H1 (cell line): ENCODE measurements around the gene INSYN2A. TPM values are rescaled to one million over a fixed set of nuclear protein-coding genes. Genes with fewer than 3 reads are reported as not detected.

Source experiments
- JUN ChIP-seq: IDR thresholded peaks from 2 replicates; pipeline ENCODE4 v1.6.1; 2011; ENCODE audit warnings: low read depth, mild to moderate bottlenecking, improper control_type of control experiment, low read length
- RNF2 ChIP-seq: fragments of 200-900, 300-1000 bp; sonication (generic); IDR thresholded peaks from 2 replicates; pipeline ENCODE4 v1.7.1; 2016; ENCODE audit warnings: borderline replicate concordance, low read depth, mild to moderate bottlenecking, antibody characterized with exemption, low read length; ENCODE audit not compliant: poor library complexity, severe bottlenecking; ENCODE audit errors: missing control alignments
- polyA plus RNA-seq, 7 experiments: library from polyadenylated mRNA; depleted of rRNA in 3 of 7; stranded (reverse) in 5 of 7; unstranded in 2 of 7; fragments of >200 nt in 5 of 7; fragments of 200-250 nt in 2 of 7; gene quantifications; 1 replicate in 5 of 7; 2 replicates in 1 of 7; 4 replicates in 1 of 7; pipeline versions ENCODE4 v1.2.1 to v1.2.3, GENCODE V29; 2011 to 2013; ENCODE audit warnings: missing spikeins in 2 of 7, mixed read lengths in 2 of 7
- total RNA-seq: library from RNA; stranded (reverse); fragmentation: NEBNext Ultra II Directional; extraction: Animal tissue kit (Norgen Biotek cat#: 25700); gene quantifications from 2 replicates; pipeline ENCODE4 v1.2.1, GENCODE V29; 2021
- TF ChIP-seq, protein P1 (sequence below): IDR thresholded peaks from 2 replicates; pipeline ENCODE4 v1.6.1; 2011; ENCODE audit warnings: low read length, improper control_type of control experiment

Gene INSYN2A
- total and polyA plus RNA-seq, 2 of the 8 experiments (the other 6 are each of a cell fraction or from before 2014, with no cell fraction given) = 0.11 to 0.19 TPM

DNA sequence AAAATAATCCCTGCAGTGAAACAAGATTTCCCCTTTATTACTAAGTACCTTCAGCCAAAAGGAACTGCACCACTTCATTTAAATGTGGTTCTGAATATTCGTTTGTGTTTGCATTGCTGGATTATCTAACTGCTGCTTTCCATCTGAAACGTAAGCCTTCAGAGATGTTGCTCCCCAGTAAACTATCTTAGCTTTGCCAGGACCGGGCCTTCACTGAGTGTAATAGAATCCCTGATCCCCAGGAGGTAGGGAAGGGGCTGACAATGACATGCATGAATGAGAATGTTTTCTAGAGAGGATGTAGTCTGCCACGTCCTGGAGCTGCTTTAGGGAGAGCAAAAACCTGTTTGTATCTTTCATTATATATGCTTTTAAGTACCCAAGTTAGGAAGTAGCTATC, 19.5 kb upstream of the INSYN2A start (continued):
- TF ChIP-seq, protein P1, sequence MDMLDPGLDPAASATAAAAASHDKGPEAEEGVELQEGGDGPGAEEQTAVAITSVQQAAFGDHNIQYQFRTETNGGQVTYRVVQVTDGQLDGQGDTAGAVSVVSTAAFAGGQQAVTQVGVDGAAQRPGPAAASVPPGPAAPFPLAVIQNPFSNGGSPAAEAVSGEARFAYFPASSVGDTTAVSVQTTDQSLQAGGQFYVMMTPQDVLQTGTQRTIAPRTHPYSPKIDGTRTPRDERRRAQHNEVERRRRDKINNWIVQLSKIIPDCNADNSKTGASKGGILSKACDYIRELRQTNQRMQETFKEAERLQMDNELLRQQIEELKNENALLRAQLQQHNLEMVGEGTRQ = no peak
- no peak for TF ChIP-seq RNF2
- no peak for TF ChIP-seq JUN
